Pancreas (tissue), 10 donors: ENCODE results near the gene TTLL8. TPM values are rescaled to one million over a fixed set of nuclear protein-coding genes. Genes with fewer than 3 reads are reported as not detected.
"Not testable (repeated sequence)": the region's sequence is repeated elsewhere in the genome, so short reads cannot be mapped to it uniquely, and the experiment has no call there.

Experiments
- ATAC-seq, 4 donors: fragments of 200-7000 bp; cut with Tn5 transposase; one replicate each; pipeline versions ENCODE4 v1.8.0 to v1.9.1; 2020; ENCODE audit warnings: mild to moderate bottlenecking in 4 of 4, moderate library complexity in 4 of 4
- DNase-seq, 6 donors: peaks; one replicate each; pipeline ENCODE4 v3.0.0-alpha.2; 2020
- FAIRE-seq: peaks from 2 replicates; lab custom pipeline; 2012; peaks lifted over from hg19 to GRCh38; lab: Jason Lieb, UNC
- H3K27ac ChIP-seq, 4 donors: fragments of 200-600 bp; sonication (generic); 1 replicate in 3 of 4; 2 replicates in 1 of 4; pipeline versions ENCODE4 v1.5.0 to v1.8.0; 2020
- H3K27me3 ChIP-seq, 4 donors: fragments of 200-600 bp; one replicate each; pipeline ENCODE4 v1.8.0; 2021
- H3K36me3 ChIP-seq, 3 donors: fragments of 200-600 bp; sonication (generic) in 1 of 3; one replicate each; pipeline versions ENCODE4 v1.5.0 to v1.8.0; 2020 to 2021
- H3K4me1 ChIP-seq, 3 donors: fragments of 200-600 bp; one replicate each; pipeline ENCODE4 v1.8.0; 2021
- H3K4me3 ChIP-seq, 4 donors: fragments of 200-600 bp; sonication (generic) in 2 of 4; one replicate each; pipeline versions ENCODE4 v1.5.0 to v1.8.0; 2020 to 2021
- H3K9me3 ChIP-seq, 4 donors: fragments of 200-600 bp; one replicate each; pipeline ENCODE4 v1.8.0; 2021
- WGBS, 2 donors: extraction: QIAGEN DNeasy Blood & Tissue Kit; methylation state at CpG; one replicate each; pipeline ENCODE4 v1.1.7; 2013; 5-methylcytosine and 5-hydroxymethylcytosine counted together
- intact Hi-C, 3 donors: fragments of 100-400 bp; cut with DNase I; formaldehyde crosslinking; loops; one replicate each; pipeline versions ENCODE4 v1.11.1 to v1.14.2; 2022
- polyA plus RNA-seq, 2 donors: library from polyadenylated mRNA; stranded (reverse); fragments of 200-250 nt; gene quantifications; one replicate each; pipeline ENCODE4 v1.2.3, GENCODE V29; 2013
- total RNA-seq, 6 donors: library from RNA; stranded (reverse); fragmentation: NEBNext Ultra II Directional in 4 of 6; extraction: Animal tissue kit (Norgen Biotek cat#: 25700) in 4 of 6; gene quantifications; one replicate each; pipeline versions ENCODE4 v1.2.1 to v1.2.4, GENCODE V29; 2021 to 2023
- TF ChIP-seq, protein P1 (sequence below), 4 donors: fragments of 200-600 bp; sonication (generic) in 3 of 4; IDR thresholded peaks; one replicate each; pipeline versions ENCODE4 v1.5.0 to v1.8.0; 2021; ENCODE audit warnings: antibody characterized with exemption in 4 of 4
- donor health status: healthy with polysubstance abuse.
- donor health status: DM: no; HTN: no; CAD: no; lungs with moderate emphysema.
- donor health status: DM: no; HTN: no; CAD: no.
- donor health status: control.
- donor health status: control.
- donor health status: Bipolar disorder and iron deficiency.
- donor health status: DM: yes; HTN: yes; CAD: no.
- donor health status: DM: no; HTN: no; CAD: no.
- donor health status: DM: no; HTN: no; CAD: no.
- donor health status: DM: yes; HTN: yes; CAD: no.

TTLL8 gene
- total and polyA plus RNA-seq, 8 donors = not detected

GRCh38 chr22:49991167-49991566 is 66.9 kb downstream of the TTLL8 start:
- Histone ChIP-seq H3K4me1 (no peaks in the 10 kb centered on the region), H3K36me3 (no peaks in the 10 kb centered on the region), H3K4me3 (no peak overlapping the region), H3K27ac (no peak overlapping the region), H3K9me3 (no peaks in the 10 kb centered on the region), H3K27me3 (no peaks in the 10 kb centered on the region)
- no peak for DNase-seq
- 83 to 88% methylated on average over 6 of the region's 6 CpGs for WGBS, 2 donors
- FAIRE-seq = no peak
- intact Hi-C loops = loop anchor here in 1 of 3 donors (5.0 kb wide), 1 partner anchor 59 kb away; no protein-coding TSS in a partner anchor
- ATAC-seq = no peak
- TF ChIP-seq, protein P1, sequence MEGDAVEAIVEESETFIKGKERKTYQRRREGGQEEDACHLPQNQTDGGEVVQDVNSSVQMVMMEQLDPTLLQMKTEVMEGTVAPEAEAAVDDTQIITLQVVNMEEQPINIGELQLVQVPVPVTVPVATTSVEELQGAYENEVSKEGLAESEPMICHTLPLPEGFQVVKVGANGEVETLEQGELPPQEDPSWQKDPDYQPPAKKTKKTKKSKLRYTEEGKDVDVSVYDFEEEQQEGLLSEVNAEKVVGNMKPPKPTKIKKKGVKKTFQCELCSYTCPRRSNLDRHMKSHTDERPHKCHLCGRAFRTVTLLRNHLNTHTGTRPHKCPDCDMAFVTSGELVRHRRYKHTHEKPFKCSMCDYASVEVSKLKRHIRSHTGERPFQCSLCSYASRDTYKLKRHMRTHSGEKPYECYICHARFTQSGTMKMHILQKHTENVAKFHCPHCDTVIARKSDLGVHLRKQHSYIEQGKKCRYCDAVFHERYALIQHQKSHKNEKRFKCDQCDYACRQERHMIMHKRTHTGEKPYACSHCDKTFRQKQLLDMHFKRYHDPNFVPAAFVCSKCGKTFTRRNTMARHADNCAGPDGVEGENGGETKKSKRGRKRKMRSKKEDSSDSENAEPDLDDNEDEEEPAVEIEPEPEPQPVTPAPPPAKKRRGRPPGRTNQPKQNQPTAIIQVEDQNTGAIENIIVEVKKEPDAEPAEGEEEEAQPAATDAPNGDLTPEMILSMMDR (IDR thresholded peaks at IDR 0.05) = no peak

GRCh38 chr22:49989826-49990225 is 68.3 kb downstream of the TTLL8 start:
- FAIRE-seq = not testable (repeated sequence)

DNA sequence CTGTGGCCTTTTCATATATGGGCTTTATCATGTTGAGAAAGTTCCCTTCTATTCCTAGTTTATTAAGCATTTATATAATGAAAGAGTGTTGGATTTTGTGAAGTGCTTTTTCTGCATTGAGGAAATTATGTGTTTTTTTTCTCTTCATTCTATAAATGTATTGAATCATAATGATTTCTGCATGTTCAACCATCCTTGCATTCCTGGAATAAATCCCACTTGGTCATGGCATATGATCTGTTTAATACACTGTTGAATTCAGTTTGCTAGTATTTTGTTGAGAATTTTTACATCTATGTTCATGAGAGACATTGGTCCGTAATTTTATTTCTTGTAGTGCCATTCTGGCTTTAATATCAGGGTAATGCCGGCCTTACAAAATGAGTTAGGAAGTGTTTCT is 71.8 kb downstream of the TTLL8 start:
- H3K9me3 ChIP-seq = no peaks in the 10 kb centered on the region
- no peak for FAIRE-seq
- peaks cover 0 to 6% (median 3%) of the 10 kb centered on the region in 3 donors for H3K4me1 ChIP-seq
- TF ChIP-seq, protein P1 (IDR thresholded peaks at IDR 0.05) = no peak
- no peak for ATAC-seq
- peaks cover 0 to 6% (median 0%) of the 10 kb centered on the region in 4 donors for H3K27me3 ChIP-seq
- intact Hi-C loops = no loop called here
- H3K4me3 ChIP-seq = no peak overlapping the region
- no peak overlapping the region for H3K27ac ChIP-seq
- WGBS, 2 donors = 93 to 100% methylated on average over 2 of the region's 2 CpGs
- no peaks in the 10 kb centered on the region for H3K36me3 ChIP-seq
- no peak for DNase-seq

More at GRCh38 chr22:49989826-49990225, 68.3 kb downstream of the TTLL8 start:
- not testable (repeated sequence) for H3K36me3 ChIP-seq, H3K4me1 ChIP-seq, DNase-seq, H3K9me3 ChIP-seq, H3K27ac ChIP-seq, ATAC-seq, H3K27me3 ChIP-seq, H3K4me3 ChIP-seq
- WGBS, 2 donors = 92% methylated on average over 24 of the region's 24 CpGs
- intact Hi-C loops = loop anchor here in 1 of 3 donors (5.0 kb wide), 1 partner anchor 58 kb away; no protein-coding TSS in a partner anchor

DNA sequence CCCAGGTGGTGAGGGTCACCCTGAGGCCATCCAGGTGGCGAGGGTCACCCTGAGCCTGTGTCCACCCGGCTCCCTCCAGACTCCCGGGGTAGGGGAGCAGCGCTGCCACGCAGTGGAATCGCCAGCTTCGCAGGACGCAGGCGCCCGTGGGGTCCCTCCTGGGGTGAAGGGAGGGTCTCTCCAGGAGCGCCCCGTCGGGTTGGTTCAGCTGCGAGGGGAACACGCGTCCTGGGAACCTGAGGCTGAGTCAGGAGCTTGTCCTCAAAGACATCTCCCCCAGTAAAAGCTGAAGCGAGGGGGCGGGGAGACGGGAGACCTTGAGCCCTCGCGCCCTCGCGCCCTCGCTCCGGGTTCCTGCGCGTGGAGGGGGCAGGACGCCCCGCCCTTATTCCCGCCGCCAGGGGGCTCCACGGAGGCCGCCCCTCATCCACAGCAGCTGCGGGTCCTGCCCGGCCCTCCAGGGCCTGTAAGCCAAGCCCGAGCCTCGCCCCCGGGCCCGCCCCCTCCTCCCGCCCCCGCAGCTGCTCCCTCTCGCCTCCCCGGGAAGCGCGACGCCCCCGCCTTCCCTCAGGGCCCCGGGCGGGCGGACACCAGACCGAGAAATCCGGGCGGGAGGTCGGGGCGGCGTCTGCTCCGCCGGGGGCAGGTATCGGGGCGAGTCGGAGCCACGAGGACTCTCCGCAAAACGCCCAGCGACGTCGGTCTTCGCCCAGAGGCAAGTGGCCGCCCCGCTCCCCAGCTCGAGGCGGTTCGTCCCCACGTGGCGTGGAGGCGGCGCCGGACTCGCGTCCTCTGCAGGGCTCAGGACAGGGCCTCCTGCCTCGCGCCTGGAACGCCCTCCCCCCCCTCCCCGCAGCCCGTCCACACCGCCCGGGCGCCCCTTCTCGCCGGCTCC is 74.7 kb downstream of the TTLL8 start:
- Histone ChIP-seq H3K36me3 (no peaks in the 10 kb centered on the region), H3K4me1 (peaks cover 0 to 6% (median 3%) of the 10 kb centered on the region in 3 donors), H3K27me3 (peaks cover 0 to 6% (median 0%) of the 10 kb centered on the region in 4 donors), H3K4me3 (peak overlapping the region in 2 of 4 donors; percentile 13 to 33), H3K9me3 (no peaks in the 10 kb centered on the region), H3K27ac (no peak overlapping the region)
- TF ChIP-seq, protein P1 (IDR thresholded peaks at IDR 0.05) = peak in 3 of 4 donors; percentile 9 to 26 (median 16)
- 14 to 19% methylated on average over 53 to 90 of the region's 90 CpGs for WGBS, 2 donors
- intact Hi-C loops = no loop called here
- DNase-seq (peak in 4 of 6 donors; percentile 18 to 70 (median 56)), ATAC-seq (peak; percentile 35 to 75 (median 57)), FAIRE-seq (no peak)

DNA sequence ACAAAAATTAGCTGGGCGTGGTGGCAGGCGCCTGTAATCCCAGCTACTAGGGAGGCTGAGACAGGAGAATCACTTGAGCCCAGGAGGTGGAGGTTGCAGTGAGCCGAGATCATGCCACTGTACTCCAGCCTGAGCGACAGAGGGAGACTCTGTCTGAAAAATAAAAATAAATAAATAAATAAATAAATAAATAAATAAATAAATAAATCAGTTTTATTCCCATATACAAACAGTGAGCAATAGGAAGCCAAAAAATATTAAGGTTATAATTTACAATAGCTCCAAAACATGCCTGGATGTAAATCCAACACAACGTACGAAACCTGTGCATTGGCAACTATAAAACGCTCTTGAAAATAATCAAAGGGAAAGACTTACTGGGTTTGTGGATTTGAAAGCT is 76.3 kb downstream of the TTLL8 start:
- H3K4me1 ChIP-seq, H3K4me3 ChIP-seq, intact Hi-C loops, H3K27me3 ChIP-seq, FAIRE-seq, H3K27ac ChIP-seq, H3K9me3 ChIP-seq, ATAC-seq, DNase-seq, H3K36me3 ChIP-seq: not testable (repeated sequence)
- 95 to 96% methylated on average over 7 of the region's 7 CpGs for WGBS, 2 donors
